ENCODE results near the gene ABCB11. TPM values are rescaled to one million over a fixed set of nuclear protein-coding genes. Genes with fewer than 3 reads are reported as not detected.

Gene ABCB11
- total RNA-seq, 1 experiment from 2014 or later: 0.11 TPM

- Histone ChIP-seq H3K27me3 (ENCODE audit: low read length) (no peaks in the 10 kb centered on the region), H3K79me2 (ENCODE audit: low read length) (no peaks in the 10 kb centered on the region), H3K9me3 (ENCODE audit: low read length) (no peaks in the 10 kb centered on the region), H3K4me2 (ENCODE audit: low read length) (no peak overlapping the region), H3K9me2 (replicated peaks; ENCODE audit: low read length) (no peaks in the 10 kb centered on the region; the same call in 1 of the 2 replicates), H3K36me3 (ENCODE audit: low read depth, low read length) (no peaks in the 10 kb centered on the region), H3K27ac (ENCODE audit: low read length) (peak overlapping the region; percentile 26), H3K9ac (ENCODE audit: low read length) (no peak overlapping the region), H3K4me3 (ENCODE audit: low read length) (no peak overlapping the region), H4K20me1 (ENCODE audit: low read length) (no peaks in the 10 kb centered on the region), H2AFZ (ENCODE audit: low read length) (no peak overlapping the region), H3K4me1 (ENCODE audit: insufficient read depth, low read length) (peaks cover 6% of the 10 kb centered on the region; the same call in 1 of the 2 replicates), H3F3A (ENCODE audit: low read length, unreplicated experiment) (no peaks in the 10 kb centered on the region)
- peak; percentile 83 for DNase-seq
- intact Hi-C loops (cut with micrococcal nuclease): no loop called here
- TF ChIP-seq, protein P1, sequence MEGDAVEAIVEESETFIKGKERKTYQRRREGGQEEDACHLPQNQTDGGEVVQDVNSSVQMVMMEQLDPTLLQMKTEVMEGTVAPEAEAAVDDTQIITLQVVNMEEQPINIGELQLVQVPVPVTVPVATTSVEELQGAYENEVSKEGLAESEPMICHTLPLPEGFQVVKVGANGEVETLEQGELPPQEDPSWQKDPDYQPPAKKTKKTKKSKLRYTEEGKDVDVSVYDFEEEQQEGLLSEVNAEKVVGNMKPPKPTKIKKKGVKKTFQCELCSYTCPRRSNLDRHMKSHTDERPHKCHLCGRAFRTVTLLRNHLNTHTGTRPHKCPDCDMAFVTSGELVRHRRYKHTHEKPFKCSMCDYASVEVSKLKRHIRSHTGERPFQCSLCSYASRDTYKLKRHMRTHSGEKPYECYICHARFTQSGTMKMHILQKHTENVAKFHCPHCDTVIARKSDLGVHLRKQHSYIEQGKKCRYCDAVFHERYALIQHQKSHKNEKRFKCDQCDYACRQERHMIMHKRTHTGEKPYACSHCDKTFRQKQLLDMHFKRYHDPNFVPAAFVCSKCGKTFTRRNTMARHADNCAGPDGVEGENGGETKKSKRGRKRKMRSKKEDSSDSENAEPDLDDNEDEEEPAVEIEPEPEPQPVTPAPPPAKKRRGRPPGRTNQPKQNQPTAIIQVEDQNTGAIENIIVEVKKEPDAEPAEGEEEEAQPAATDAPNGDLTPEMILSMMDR (conservative IDR thresholded peaks at IDR 0.05; ENCODE audit: low read depth, low read length): no peak
- no peak for TF ChIP-seq EZH2phosphoT487 (IDR thresholded peaks at IDR 0.05; ENCODE audit: borderline replicate concordance, low read length)
- TF ChIP-seq EZH2 (IDR thresholded peaks at IDR 0.05; ENCODE audit: low read length, unreplicated experiment): no peak
- POLR2A ChIA-PET (ENCODE audit: unreplicated experiment): no interaction called here
- ATAC-seq: peak; percentile 92
- CTCF ChIA-PET: no interaction called here
- no TSS peak for BruUV-seq (replicated peaks)
Measured at GRCh38 chr2:168978461-168978861, 52.7 kb downstream of the ABCB11 start.

DNA sequence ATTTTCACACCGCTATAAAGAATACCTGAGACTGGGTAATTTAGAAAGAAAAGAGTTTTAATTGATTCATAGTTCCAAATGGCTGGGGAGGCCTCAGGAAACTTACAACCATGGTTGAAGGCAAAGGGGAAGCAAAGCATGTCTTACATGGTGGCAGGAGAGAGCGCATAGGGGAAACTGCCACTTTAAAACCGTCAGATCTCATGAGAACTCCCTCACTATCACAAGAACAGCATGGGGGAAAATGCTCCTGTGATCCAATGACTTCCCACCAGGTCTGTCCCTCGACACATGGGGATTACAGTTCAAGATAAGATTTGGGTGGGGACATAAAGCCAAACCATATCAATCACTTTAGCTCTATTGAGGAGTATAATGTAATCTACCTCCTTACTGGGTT, 53.5 kb downstream of the ABCB11 start:
- H3K36me3 ChIP-seq (ENCODE audit: low read depth, low read length): no peaks in the 10 kb centered on the region
- H3K4me1 ChIP-seq (ENCODE audit: insufficient read depth, low read length): peaks cover 6% of the 10 kb centered on the region; the same call in 1 of the 2 replicates
- CTCF ChIA-PET: no interaction called here
- H3K9me2 ChIP-seq (replicated peaks; ENCODE audit: low read length): no peaks in the 10 kb centered on the region; the same call in 1 of the 2 replicates
- H2AFZ ChIP-seq (ENCODE audit: low read length): no peak overlapping the region
- H3K9ac ChIP-seq (ENCODE audit: low read length): no peak overlapping the region
- TF ChIP-seq EZH2 (IDR thresholded peaks at IDR 0.05; ENCODE audit: low read length, unreplicated experiment) (no peak), EZH2phosphoT487 (IDR thresholded peaks at IDR 0.05; ENCODE audit: borderline replicate concordance, low read length) (no peak)
- TF ChIP-seq, protein P1 (conservative IDR thresholded peaks at IDR 0.05; ENCODE audit: low read depth, low read length): no peak
- DNase-seq: no peak
- no peaks in the 10 kb centered on the region for H3K79me2 ChIP-seq (ENCODE audit: low read length)
- H3K27me3 ChIP-seq (ENCODE audit: low read length): no peaks in the 10 kb centered on the region
- H4K20me1 ChIP-seq (ENCODE audit: low read length): no peaks in the 10 kb centered on the region
- intact Hi-C loops (cut with micrococcal nuclease): no loop called here
- no peaks in the 10 kb centered on the region for H3F3A ChIP-seq (ENCODE audit: low read length, unreplicated experiment)
- H3K9me3 ChIP-seq (ENCODE audit: low read length): no peaks in the 10 kb centered on the region
- H3K4me3 ChIP-seq (ENCODE audit: low read length): no peak overlapping the region
- no peak for ATAC-seq
- H3K27ac ChIP-seq (ENCODE audit: low read length): 0 out of 2 replicates have a peak overlapping the region, but pooled peaks have one; percentile 22
- H3K4me2 ChIP-seq (ENCODE audit: low read length): no peak overlapping the region
- no TSS peak for BruUV-seq (replicated peaks)
- POLR2A ChIA-PET (ENCODE audit: unreplicated experiment): no interaction called here

- Histone ChIP-seq H3K9me2 (replicated peaks; ENCODE audit: low read length) (no peaks in the 10 kb centered on the region; the same call in 1 of the 2 replicates), H2AFZ (ENCODE audit: low read length) (no peak overlapping the region), H3K79me2 (ENCODE audit: low read length) (no peaks in the 10 kb centered on the region), H3K4me3 (ENCODE audit: low read length) (no peak overlapping the region), H3K9me3 (ENCODE audit: low read length) (no peaks in the 10 kb centered on the region), H3K9ac (ENCODE audit: low read length) (no peak overlapping the region), H3K4me1 (ENCODE audit: insufficient read depth, low read length) (peaks cover 6% of the 10 kb centered on the region; the same call in 1 of the 2 replicates), H3F3A (ENCODE audit: low read length, unreplicated experiment) (no peaks in the 10 kb centered on the region), H4K20me1 (ENCODE audit: low read length) (no peaks in the 10 kb centered on the region), H3K27me3 (ENCODE audit: low read length) (no peaks in the 10 kb centered on the region), H3K36me3 (ENCODE audit: low read depth, low read length) (no peaks in the 10 kb centered on the region), H3K27ac (ENCODE audit: low read length) (no peak overlapping the region), H3K4me2 (ENCODE audit: low read length) (no peak overlapping the region)
- ChIA-PET POLR2A (ENCODE audit: unreplicated experiment) (no interaction called here), CTCF (no interaction called here)
- BruUV-seq (replicated peaks): no TSS peak
- TF ChIP-seq, protein P1 (conservative IDR thresholded peaks at IDR 0.05; ENCODE audit: low read depth, low read length): no peak
- TF ChIP-seq EZH2 (IDR thresholded peaks at IDR 0.05; ENCODE audit: low read length, unreplicated experiment) (no peak), EZH2phosphoT487 (IDR thresholded peaks at IDR 0.05; ENCODE audit: borderline replicate concordance, low read length) (no peak)
- ATAC-seq: no peak
- no peak for DNase-seq
- intact Hi-C loops (cut with micrococcal nuclease): no loop called here
Measured at GRCh38 chr2:168976034-168976654, 55.0 kb downstream of the ABCB11 start.
